ENCODE data around the gene DDX56. TPM values are rescaled to one million over a fixed set of nuclear protein-coding genes. Genes with fewer than 3 reads are reported as not detected.

The DDX56 gene
- polyA plus RNA-seq, 1 of the 3 experiments (the other 2 are of a cell fraction), result 97.1 TPM

Other genes starting within 250 kb of the DDX56 start
- gene CAMK2B, start 248.3 kb downstream of the DDX56 start, polyA plus RNA-seq (2012; rRNA removed), result 0.10 and 0.20 TPM in 2 replicates
- 66.0 and 83.1 TPM in 2 replicates for gene NUDCD3, start 83.2 kb downstream of the DDX56 start, polyA plus RNA-seq (2012; rRNA removed)
- 0.03 TPM in 1 of 2 replicates, not detected in the other for gene NPC1L1, start 32.6 kb downstream of the DDX56 start, polyA plus RNA-seq (2012; rRNA removed)
- 145 and 192 TPM in 2 replicates for gene TMED4, start 8.3 kb upstream of the DDX56 start, polyA plus RNA-seq (2012; rRNA removed)
- gene OGDH, start 32.7 kb upstream of the DDX56 start, polyA plus RNA-seq (2012; rRNA removed), result 58.2 and 69.4 TPM in 2 replicates
- 17.8 and 18.1 TPM in 2 replicates for gene ZMIZ2, start 174.9 kb upstream of the DDX56 start, polyA plus RNA-seq (2012; rRNA removed)
- gene PPIA, start 222.8 kb upstream of the DDX56 start, polyA plus RNA-seq (2012; rRNA removed), result 6,239 and 6,267 TPM in 2 replicates